ENCODE measurements around the gene RIOK3. TPM values are rescaled to one million over a fixed set of nuclear protein-coding genes. Genes with fewer than 3 reads are reported as not detected.
"Not testable (repeated sequence)": the region's sequence is repeated elsewhere in the genome, so short reads cannot be mapped to it uniquely, and the experiment has no call there.

RIOK3 gene
- total and polyA plus RNA-seq, 12 donors: 22.5 to 85.3 (median 48.1) TPM

GRCh38 chr18:23503038-23503962 lies 50.2 kb downstream of the RIOK3 start, which contains the start of gene RMC1:
TSS of gene RMC1 (plus strand) at chr18:23503511. CDS start at chr18:23503619, 108 bp downstream.
- peak; percentile 39 to 71 for TF ChIP-seq POLR2A (IDR thresholded peaks at IDR 0.05)
- TF ChIP-seq CTCF (IDR thresholded peaks at IDR 0.05): no peak
- peak; percentile 96 to 98 (median 97) for DNase-seq
- H3K27me3 ChIP-seq: no peaks in the 10 kb centered on the region
- H3K4me1 ChIP-seq (replicated peaks in 1 of 2): peaks cover 6 to 15% of the 10 kb centered on the region in 2 donors
- peaks cover 0 to 4% of the 10 kb centered on the region in 2 donors for H3K36me3 ChIP-seq (replicated peaks in 1 of 2)
- H3K4me3 ChIP-seq: peak within 1 kb of the TSS; percentile 42 to 94 (median 80)
- 0 to 1% (median 1%) methylated on average over 12 to 110 of the region's 110 CpGs for WGBS, 4 donors
- no peaks in the 10 kb centered on the region for H3K9me3 ChIP-seq (replicated peaks in 1 of 3)
- H3K27ac ChIP-seq: peak within 1 kb of the TSS; percentile 73 to 93 (median 88)
- intact Hi-C loops (cut with DNase I): no loop called here

GRCh38 chr18:23503963-23504344 lies 50.9 kb downstream of the RIOK3 start:
- WGBS, 4 donors: 3 to 4% (median 3%) methylated on average over 19 to 21 of the region's 21 CpGs
- H3K4me3 ChIP-seq: peak overlapping the region in 3 of 4 donors; percentile 42 to 91 (median 69)
- peaks cover 0 to 8% of the 10 kb centered on the region in 2 donors for H3K36me3 ChIP-seq (replicated peaks in 1 of 2)
- DNase-seq: no peak
- TF ChIP-seq CTCF (IDR thresholded peaks at IDR 0.05) (no peak), POLR2A (IDR thresholded peaks at IDR 0.05) (no peak)
- H3K27ac ChIP-seq: peak overlapping the region in 4 of 5 donors; percentile 86 to 93 (median 89)
- H3K27me3 ChIP-seq: no peaks in the 10 kb centered on the region
- H3K4me1 ChIP-seq (replicated peaks in 1 of 2): peaks cover 6 to 15% of the 10 kb centered on the region in 2 donors
- no peaks in the 10 kb centered on the region for H3K9me3 ChIP-seq (replicated peaks in 1 of 3)
- intact Hi-C loops (cut with DNase I): no loop called here

GRCh38 chr18:23504720-23505119 lies 51.6 kb downstream of the RIOK3 start:
- no peaks in the 10 kb centered on the region for H3K27me3 ChIP-seq
- TF ChIP-seq CTCF (IDR thresholded peaks at IDR 0.05) (no peak), POLR2A (IDR thresholded peaks at IDR 0.05) (no peak)
- DNase-seq: no peak
- peaks cover 6 to 15% of the 10 kb centered on the region in 2 donors for H3K4me1 ChIP-seq (replicated peaks in 1 of 2)
- no peak overlapping the region for H3K27ac ChIP-seq
- H3K36me3 ChIP-seq (replicated peaks in 1 of 2): peaks cover 0 to 16% of the 10 kb centered on the region in 2 donors
- WGBS, 4 donors: 84 to 95% (median 88%) methylated on average over 3 of the region's 3 CpGs
- peak overlapping the region in 1 of 4 donors; percentile 91 for H3K4me3 ChIP-seq
- intact Hi-C loops (cut with DNase I): no loop called here
- no peaks in the 10 kb centered on the region for H3K9me3 ChIP-seq (replicated peaks in 1 of 3)

GRCh38 chr18:23506393-23506792 lies 53.3 kb downstream of the RIOK3 start:
- WGBS, 4 donors: 79 to 93% (median 85%) methylated on average over 6 of the region's 6 CpGs
- Histone ChIP-seq H3K9me3 (replicated peaks in 1 of 3) (no peaks in the 10 kb centered on the region), H3K27me3 (no peaks in the 10 kb centered on the region), H3K4me1 (replicated peaks in 1 of 2) (peaks cover 6 to 15% of the 10 kb centered on the region in 2 donors), H3K27ac (no peak overlapping the region), H3K36me3 (replicated peaks in 1 of 2) (peaks cover 0 to 25% of the 10 kb centered on the region in 2 donors), H3K4me3 (no peak overlapping the region)
- peak in 1 of 7 donors; percentile 11 for DNase-seq
- TF ChIP-seq POLR2A (IDR thresholded peaks at IDR 0.05) (no peak), CTCF (IDR thresholded peaks at IDR 0.05) (no peak)
- intact Hi-C loops (cut with DNase I): no loop called here

- not testable (repeated sequence) for H3K9me3 ChIP-seq (replicated peaks in 1 of 3); H3K4me3 ChIP-seq; H3K4me1 ChIP-seq (replicated peaks in 1 of 2); H3K27me3 ChIP-seq; H3K27ac ChIP-seq
- 95 to 100% (median 98%) methylated on average over 2 of the region's 2 CpGs for WGBS, 4 donors
- peak in 2 of 7 donors; percentile 1 to 24 for DNase-seq
- intact Hi-C loops (cut with DNase I): loop anchor here in 1 of 2 donors (10.0 kb wide), 1 partner anchor 194 kb away; no protein-coding TSS in a partner anchor
- peaks cover 0 to 32% of the 10 kb centered on the region in 2 donors for H3K36me3 ChIP-seq (replicated peaks in 1 of 2)
These were observed 57.8 kb downstream of the RIOK3 start for GRCh38 chr18:23510923-23511322.

GRCh38 chr18:23512216-23512615 lies 59.1 kb downstream of the RIOK3 start:
- H3K27ac ChIP-seq; H3K4me1 ChIP-seq (replicated peaks in 1 of 2); H3K4me3 ChIP-seq; H3K27me3 ChIP-seq; H3K9me3 ChIP-seq (replicated peaks in 1 of 3): not testable (repeated sequence)
- peak in 2 of 7 donors; percentile 5 to 21 for DNase-seq
- intact Hi-C loops (cut with DNase I): loop anchor here in 1 of 2 donors (10.0 kb wide), 1 partner anchor 193 kb away; no protein-coding TSS in a partner anchor
- WGBS, 4 donors: 82 to 90% (median 87%) methylated on average over 7 of the region's 7 CpGs
- peaks cover 0 to 42% of the 10 kb centered on the region in 2 donors for H3K36me3 ChIP-seq (replicated peaks in 1 of 2)

Data from adrenal gland (tissue), 12 donors.